Measurements from ENCODE around the gene NFIC.

NFIC gene

DNA sequence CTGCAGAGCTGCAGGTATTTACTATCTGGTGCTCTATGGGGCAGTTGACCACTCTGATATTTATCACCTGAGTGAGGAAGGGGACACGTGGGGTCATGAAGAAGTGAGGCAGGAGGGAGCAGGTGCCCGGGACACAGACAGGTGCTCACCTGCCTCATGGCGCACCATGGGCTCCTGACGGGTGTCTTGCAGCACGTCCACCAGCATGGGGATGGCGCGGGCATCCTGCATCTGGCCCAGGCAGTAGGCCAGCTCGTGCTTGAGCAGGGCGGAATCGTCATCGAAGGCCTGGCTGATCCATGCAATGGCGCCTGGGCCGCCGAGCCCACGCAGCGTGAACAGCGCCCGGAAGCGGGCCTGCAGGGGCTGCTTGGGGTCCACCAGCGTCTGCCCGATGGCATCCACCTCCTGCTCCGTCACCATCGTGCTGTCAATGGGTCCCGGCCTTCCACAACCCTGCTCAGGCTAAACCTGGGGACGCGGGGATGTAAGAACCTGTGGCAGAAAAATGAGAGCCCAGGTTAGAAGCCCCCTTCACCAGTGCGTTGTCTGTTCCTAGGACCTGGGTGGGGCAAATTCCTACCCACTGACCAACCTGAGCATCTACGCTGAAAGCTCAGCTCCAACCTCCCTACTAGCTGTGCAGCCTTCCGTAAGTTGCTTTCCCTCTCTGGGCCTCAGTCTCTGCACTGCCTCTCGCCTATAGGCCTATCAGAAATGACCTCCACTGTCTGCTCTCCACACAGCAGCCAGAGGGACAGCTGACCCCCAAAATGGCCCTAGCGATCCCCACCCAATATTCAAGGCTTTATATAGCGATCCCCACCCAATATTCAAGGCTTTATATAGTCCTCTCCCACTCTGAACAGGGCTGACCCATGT lies 130.2 kb downstream of the NFIC start:
- H4K20me1 ChIP-seq (ENCODE audit: insufficient read depth, low read length), result no peaks in the 10 kb centered on the region; the same call in 1 of the 2 replicates
- H3K4me2 ChIP-seq (ENCODE audit: low read depth, low read length), result no peak overlapping the region
- no peak overlapping the region for H3K4me3 ChIP-seq (ENCODE audit: low read length)
- no peak for TF ChIP-seq EZH2 (optimal IDR thresholded peaks at IDR 0.05; ENCODE audit: low read depth, low read length)
- H3K27ac ChIP-seq (ENCODE audit: low read length), result no peak overlapping the region
- H3K27me3 ChIP-seq (replicated peaks; ENCODE audit: insufficient read depth, low read length), result no peaks in the 10 kb centered on the region
- H2AFZ ChIP-seq (ENCODE audit: low read length), result no peak overlapping the region
- H3K9ac ChIP-seq (ENCODE audit: low read length), result no peak overlapping the region
- no peaks in the 10 kb centered on the region for H3K9me3 ChIP-seq (replicated peaks; ENCODE audit: insufficient read depth, low read length)
- no peak for DNase-seq
- H3K9me2 ChIP-seq (replicated peaks; ENCODE audit: insufficient read depth, low read length), result no peaks in the 10 kb centered on the region
- peaks cover 42% of the 10 kb centered on the region for H3K79me2 ChIP-seq (ENCODE audit: low read length)
- 0 out of 2 replicates have a peak, but pooled peaks cover 3% of the 10 kb centered on the region for H3K36me3 ChIP-seq (replicated peaks; ENCODE audit: insufficient read depth, low read length)
- H3F3A ChIP-seq (ENCODE audit: insufficient read depth, low read length), result no peaks in the 10 kb centered on the region
- 0 out of 2 replicates have a peak, but pooled peaks cover 10% of the 10 kb centered on the region for H3K4me1 ChIP-seq (ENCODE audit: low read length)

DNA sequence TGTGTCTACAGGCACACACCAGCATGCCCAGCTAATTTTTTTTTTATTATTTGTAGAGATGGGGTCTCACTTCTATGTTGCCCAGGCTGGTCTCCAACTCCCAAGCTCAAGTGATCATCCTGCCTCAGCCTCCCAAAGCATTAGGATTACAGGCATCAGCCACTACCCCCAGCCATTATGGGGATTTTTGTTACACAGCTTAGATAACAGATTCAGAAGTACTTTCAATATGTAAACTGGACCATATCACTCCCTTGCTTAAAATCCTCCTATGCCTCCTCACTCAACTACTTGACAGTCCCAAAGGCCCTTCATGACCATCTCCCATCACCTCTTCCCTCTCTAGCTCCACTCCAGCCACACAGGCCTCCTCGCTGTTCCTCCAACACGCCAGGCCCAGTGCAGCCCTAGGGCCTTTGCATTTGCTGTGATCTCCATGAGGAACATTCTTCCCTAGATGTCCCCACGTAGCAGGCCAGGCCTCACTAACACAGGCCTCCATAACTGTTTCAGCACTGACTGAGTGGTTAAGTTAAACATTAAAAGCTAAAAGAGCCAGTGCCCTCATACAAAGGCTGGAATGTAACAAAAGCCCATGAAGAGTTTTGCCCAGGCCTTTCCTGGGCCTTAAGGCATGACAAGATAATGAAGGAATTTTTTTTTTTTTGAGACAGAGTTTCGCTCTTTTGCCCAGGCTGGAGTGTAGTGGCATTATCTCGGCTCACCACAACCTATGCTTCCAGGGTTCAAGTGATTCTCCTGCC lies 131.6 kb downstream of the NFIC start:
- Histone ChIP-seq H3K4me3 (ENCODE audit: low read length) (no peak overlapping the region), H3K9ac (ENCODE audit: low read length) (no peak overlapping the region), H2AFZ (ENCODE audit: low read length) (no peak overlapping the region), H3K4me1 (ENCODE audit: low read length) (0 out of 2 replicates have a peak, but pooled peaks cover 10% of the 10 kb centered on the region), H3K4me2 (ENCODE audit: low read depth, low read length) (no peak overlapping the region), H3K36me3 (replicated peaks; ENCODE audit: insufficient read depth, low read length) (0 out of 2 replicates have a peak, but pooled peaks cover 3% of the 10 kb centered on the region), H3K9me2 (replicated peaks; ENCODE audit: insufficient read depth, low read length) (no peaks in the 10 kb centered on the region), H3K9me3 (replicated peaks; ENCODE audit: insufficient read depth, low read length) (no peaks in the 10 kb centered on the region), H3K27me3 (replicated peaks; ENCODE audit: insufficient read depth, low read length) (no peaks in the 10 kb centered on the region), H3K27ac (ENCODE audit: low read length) (no peak overlapping the region), H3F3A (ENCODE audit: insufficient read depth, low read length) (no peaks in the 10 kb centered on the region), H4K20me1 (ENCODE audit: insufficient read depth, low read length) (no peaks in the 10 kb centered on the region; the same call in 1 of the 2 replicates), H3K79me2 (ENCODE audit: low read length) (peaks cover 42% of the 10 kb centered on the region)
- TF ChIP-seq EZH2phosphoT487 (IDR thresholded peaks at IDR 0.05; ENCODE audit: low read length), result no peak
- TF ChIP-seq, protein P1, sequence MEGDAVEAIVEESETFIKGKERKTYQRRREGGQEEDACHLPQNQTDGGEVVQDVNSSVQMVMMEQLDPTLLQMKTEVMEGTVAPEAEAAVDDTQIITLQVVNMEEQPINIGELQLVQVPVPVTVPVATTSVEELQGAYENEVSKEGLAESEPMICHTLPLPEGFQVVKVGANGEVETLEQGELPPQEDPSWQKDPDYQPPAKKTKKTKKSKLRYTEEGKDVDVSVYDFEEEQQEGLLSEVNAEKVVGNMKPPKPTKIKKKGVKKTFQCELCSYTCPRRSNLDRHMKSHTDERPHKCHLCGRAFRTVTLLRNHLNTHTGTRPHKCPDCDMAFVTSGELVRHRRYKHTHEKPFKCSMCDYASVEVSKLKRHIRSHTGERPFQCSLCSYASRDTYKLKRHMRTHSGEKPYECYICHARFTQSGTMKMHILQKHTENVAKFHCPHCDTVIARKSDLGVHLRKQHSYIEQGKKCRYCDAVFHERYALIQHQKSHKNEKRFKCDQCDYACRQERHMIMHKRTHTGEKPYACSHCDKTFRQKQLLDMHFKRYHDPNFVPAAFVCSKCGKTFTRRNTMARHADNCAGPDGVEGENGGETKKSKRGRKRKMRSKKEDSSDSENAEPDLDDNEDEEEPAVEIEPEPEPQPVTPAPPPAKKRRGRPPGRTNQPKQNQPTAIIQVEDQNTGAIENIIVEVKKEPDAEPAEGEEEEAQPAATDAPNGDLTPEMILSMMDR (IDR thresholded peaks at IDR 0.05; ENCODE audit: low read length), result no peak
- TF ChIP-seq EZH2 (optimal IDR thresholded peaks at IDR 0.05; ENCODE audit: low read depth, low read length), result no peak
- no peak for DNase-seq

DNA sequence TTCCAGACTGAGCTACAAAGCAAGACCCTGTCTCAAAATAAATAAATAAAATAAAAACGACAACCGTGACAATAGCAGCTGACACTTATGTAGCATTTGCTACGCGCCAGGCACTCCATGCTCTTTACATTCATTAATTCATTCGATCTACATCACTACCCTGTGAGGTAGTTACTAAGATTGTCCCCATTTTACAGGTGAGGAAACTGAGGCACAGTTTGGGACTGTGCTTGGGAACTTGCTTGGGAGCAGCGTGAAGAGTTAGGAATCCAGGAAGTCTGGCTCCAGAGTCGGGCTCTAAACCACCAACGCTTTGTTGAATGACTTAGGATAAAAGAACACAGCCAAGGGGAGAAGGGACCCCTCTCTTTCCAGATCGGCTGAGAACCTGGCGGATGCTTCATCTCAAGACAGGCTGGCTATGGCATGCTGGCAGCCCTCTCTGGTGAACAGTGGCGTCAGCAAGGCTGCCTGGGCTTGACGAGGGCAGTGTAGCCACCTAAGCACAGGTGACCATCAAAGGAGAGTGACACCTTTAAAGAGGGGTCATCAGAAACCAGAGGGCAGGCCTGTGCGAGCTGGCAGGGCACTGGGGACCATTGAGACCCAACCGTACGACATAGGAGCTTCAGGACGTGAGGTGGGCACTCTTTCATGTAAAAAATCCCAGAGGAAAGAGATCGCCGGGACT lies 133.5 kb downstream of the NFIC start:
- H3K4me2 ChIP-seq (ENCODE audit: low read depth, low read length), result peak overlapping the region; percentile 95
- peak overlapping the region; percentile 69 for H2AFZ ChIP-seq (ENCODE audit: low read length)

More for the DNA sequence above, 133.5 kb downstream of the NFIC start:
- H3K79me2 ChIP-seq (ENCODE audit: low read length), result peaks cover 42% of the 10 kb centered on the region
- 0 out of 2 replicates have a peak, but pooled peaks cover 3% of the 10 kb centered on the region for H3K36me3 ChIP-seq (replicated peaks; ENCODE audit: insufficient read depth, low read length)
- H3F3A ChIP-seq (ENCODE audit: insufficient read depth, low read length), result no peaks in the 10 kb centered on the region
- no peaks in the 10 kb centered on the region for H3K9me2 ChIP-seq (replicated peaks; ENCODE audit: insufficient read depth, low read length)
- 0 out of 2 replicates have a peak, but pooled peaks cover 10% of the 10 kb centered on the region for H3K4me1 ChIP-seq (ENCODE audit: low read length)
- TF ChIP-seq EZH2phosphoT487 (IDR thresholded peaks at IDR 0.05; ENCODE audit: low read length), result no peak
- TF ChIP-seq EZH2 (optimal IDR thresholded peaks at IDR 0.05; ENCODE audit: low read depth, low read length), result no peak
- TF ChIP-seq, protein P1 (IDR thresholded peaks at IDR 0.05; ENCODE audit: low read length), result no peak
- peak overlapping the region; percentile 89 for H3K9ac ChIP-seq (ENCODE audit: low read length)
- H3K4me3 ChIP-seq (ENCODE audit: low read length), result peak overlapping the region; percentile 93
- H3K9me3 ChIP-seq (replicated peaks; ENCODE audit: insufficient read depth, low read length), result no peaks in the 10 kb centered on the region
- no peaks in the 10 kb centered on the region for H3K27me3 ChIP-seq (replicated peaks; ENCODE audit: insufficient read depth, low read length)
- H4K20me1 ChIP-seq (ENCODE audit: insufficient read depth, low read length), result no peaks in the 10 kb centered on the region
- peak overlapping the region; percentile 79 for H3K27ac ChIP-seq (ENCODE audit: low read length)
- peak; percentile 30 for DNase-seq

All from MM.1S (cell line).